Gastrocnemius medialis (tissue), 4 donors: ENCODE results near the gene UTP20.

Experiments
- POLR2A ChIP-seq, 2 donors: fragments of 450-650 bp; IDR thresholded peaks; one replicate each; pipeline ENCODE4 v1.6.1; 2017; ENCODE audit warnings: antibody characterized with exemption in 2 of 2, mild to moderate bottlenecking in 2 of 2, moderate library complexity in 2 of 2
- TF ChIP-seq, protein P1 (sequence below), 5 experiments: fragments of 450-650 bp in 3 of 5; fragments of 200-600 bp in 2 of 5; sonication (generic) in 2 of 5; IDR thresholded peaks in 4 of 5; conservative IDR thresholded peaks in 1 of 5; 1 replicate in 4 of 5; 2 replicates in 1 of 5; pipeline ENCODE4 v1.5.1; 2016 to 2019; ENCODE audit warnings: antibody characterized with exemption in 5 of 5, mild to moderate bottlenecking in 3 of 5, moderate library complexity in 3 of 5

GRCh38 chr12:101323255-101323654 lies 43.4 kb downstream of the UTP20 start:
- no peak for TF ChIP-seq POLR2A (IDR thresholded peaks at IDR 0.05)
- TF ChIP-seq, protein P1, sequence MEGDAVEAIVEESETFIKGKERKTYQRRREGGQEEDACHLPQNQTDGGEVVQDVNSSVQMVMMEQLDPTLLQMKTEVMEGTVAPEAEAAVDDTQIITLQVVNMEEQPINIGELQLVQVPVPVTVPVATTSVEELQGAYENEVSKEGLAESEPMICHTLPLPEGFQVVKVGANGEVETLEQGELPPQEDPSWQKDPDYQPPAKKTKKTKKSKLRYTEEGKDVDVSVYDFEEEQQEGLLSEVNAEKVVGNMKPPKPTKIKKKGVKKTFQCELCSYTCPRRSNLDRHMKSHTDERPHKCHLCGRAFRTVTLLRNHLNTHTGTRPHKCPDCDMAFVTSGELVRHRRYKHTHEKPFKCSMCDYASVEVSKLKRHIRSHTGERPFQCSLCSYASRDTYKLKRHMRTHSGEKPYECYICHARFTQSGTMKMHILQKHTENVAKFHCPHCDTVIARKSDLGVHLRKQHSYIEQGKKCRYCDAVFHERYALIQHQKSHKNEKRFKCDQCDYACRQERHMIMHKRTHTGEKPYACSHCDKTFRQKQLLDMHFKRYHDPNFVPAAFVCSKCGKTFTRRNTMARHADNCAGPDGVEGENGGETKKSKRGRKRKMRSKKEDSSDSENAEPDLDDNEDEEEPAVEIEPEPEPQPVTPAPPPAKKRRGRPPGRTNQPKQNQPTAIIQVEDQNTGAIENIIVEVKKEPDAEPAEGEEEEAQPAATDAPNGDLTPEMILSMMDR (IDR thresholded peaks at IDR 0.05 in 4 of 5, conservative IDR thresholded peaks at IDR 0.05 in 1 of 5): no peak
